ENCODE measurements around the gene MOB2.
"Not testable (repeated sequence)": the region's sequence is repeated elsewhere in the genome, so short reads cannot be mapped to it uniquely, and the experiment has no call there.

The MOB2 gene

DNA sequence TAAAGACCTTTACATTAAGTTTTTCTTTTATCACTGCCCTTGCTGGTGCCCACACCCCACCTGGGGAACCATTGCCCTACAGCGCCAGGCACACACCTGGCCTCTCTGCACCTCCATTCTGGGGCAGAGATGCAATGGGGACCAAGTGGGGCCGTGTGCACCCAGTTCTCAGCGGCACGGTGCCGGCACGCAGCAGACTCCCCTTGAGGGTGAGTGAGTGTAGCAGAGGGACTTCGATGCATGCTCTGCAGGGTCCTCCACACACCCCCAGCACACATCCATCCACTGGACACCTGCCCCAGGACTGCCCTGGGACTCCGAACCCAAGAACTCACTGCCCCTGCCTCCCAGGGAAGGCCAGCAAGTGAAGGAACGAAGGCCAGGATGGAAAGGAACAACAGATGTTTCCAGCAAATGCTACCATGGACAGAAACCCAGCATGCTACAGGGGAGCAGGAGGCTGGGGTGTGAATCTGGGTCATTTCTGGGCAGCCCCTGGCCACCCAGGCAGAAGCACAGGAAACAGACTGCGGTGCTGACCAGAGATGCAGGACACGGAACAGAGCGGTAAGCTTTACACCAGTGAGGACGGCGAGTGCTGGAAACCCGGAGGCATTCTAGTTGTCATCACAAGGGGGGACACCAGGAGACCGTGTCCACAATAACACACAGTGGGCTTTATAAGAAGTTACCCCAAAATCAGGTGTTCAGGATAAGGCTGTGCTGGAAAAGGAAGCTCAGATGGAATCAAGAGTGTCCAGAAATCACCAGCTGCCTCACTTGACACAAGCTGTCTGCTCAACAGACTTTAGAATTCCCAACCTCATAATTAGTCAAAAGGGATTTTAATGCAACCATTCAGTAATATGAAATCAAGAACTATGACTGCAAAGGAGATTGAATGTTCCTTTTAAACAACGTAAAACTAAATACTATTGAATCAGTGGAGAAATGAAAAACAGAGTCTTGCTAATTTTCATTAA lies 32.7 kb upstream of the MOB2 start:
- in situ Hi-C loops (cut with MboI; ENCODE audit: low sequenced_read_pairs), result no loop called here

DNA sequence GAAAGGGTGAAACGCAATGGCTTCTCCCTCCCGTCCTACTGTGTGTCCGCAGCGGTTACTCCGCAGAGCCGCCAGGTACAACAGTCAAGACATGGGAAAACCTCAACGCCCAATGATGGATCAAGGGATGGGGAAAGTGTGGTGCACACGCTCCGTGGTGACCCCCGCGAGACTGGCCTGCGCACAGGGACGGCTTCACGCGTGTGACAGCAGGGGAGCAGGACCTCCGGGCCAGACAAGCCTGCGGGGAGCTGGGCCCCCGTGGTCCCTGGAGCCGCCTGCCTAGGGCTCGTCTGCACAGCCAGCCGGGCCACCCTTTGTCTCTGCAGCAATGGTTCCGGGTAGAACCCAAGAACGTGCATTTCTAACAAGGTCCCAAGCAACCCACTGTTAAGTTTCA lies 31.7 kb upstream of the MOB2 start:
- in situ Hi-C loops (cut with MboI; ENCODE audit: low sequenced_read_pairs), result no loop called here

DNA sequence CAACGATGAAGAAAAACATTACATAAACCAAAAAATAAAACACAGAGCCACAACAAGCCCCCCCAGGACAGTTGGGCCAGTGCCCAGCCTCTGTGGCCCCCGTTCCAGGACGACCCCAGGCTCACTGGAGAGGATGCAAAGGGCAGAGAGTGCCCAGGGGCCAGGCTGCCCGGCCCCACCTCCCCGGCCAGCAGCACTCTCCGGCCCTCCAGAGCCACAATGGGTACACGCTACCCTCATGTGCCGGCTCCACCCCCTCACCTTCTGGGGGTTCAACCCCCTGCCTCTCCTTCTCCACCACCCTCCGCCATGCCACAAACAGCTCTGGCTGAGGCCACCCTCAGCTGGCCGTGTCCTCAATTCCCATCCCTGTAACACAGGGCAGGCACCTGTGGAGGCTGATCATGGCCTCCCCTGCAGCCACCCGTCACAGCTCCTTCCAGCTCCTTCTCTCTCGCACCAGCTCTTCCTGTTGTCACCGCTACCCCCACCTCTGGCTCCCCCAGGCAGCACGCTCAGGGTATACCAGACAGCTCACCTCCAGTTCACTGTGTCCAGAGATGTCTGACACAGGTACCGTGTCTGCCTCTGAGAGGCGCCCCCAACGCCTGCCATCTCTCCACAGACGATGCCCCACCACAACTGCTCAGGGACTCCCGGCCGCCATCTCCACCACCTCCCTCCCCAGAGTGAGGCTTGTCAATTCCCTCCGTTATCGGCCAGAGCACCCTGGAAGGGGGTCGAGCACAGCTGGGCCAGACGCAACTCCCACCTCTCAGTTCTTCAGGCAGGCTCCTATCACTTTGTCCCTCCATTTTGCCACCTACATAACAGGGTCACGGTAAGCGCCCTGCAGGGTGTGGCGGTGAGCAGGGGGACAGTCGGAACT lies 30.8 kb upstream of the MOB2 start:
- in situ Hi-C loops (cut with MboI; ENCODE audit: low sequenced_read_pairs), result no loop called here

DNA sequence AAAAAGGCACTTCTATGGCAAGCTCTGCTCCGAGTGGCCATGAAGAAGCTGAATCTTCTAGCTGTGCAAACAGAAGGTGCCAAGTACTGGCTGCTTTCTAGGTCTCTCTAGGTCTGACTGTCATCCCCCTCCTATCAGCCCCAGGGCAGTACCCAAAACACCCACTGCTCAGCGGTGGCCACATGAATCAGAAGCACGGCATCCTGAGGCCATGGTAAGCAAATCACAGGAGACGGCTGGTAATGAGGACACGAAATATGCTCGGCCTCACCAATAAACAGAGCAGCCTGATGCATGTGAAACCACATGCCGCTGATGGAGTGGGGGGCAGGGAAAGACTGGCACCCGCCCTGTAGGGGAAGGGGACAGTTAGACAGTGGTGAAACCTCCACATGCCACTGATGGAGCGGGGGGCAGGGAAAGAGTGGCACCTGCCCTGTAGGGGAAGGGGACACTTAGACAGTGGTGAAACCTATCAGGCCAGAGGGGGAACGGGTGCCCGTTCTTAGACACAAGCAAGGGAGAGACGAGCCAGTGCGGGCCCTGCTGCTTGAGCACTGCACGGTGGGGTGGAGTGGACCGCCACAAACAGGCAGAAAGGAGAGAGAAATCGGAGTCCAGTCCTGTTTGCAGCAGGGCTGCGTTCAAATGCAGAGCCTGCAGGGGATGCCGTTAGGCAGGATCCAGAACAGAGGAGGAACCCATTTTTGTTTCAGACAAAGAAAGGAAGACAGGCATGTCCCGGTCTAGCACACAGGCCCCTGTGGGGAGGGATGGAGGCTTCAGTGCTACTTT lies 29.9 kb upstream of the MOB2 start:
- in situ Hi-C loops (cut with MboI; ENCODE audit: low sequenced_read_pairs), result no loop called here

DNA sequence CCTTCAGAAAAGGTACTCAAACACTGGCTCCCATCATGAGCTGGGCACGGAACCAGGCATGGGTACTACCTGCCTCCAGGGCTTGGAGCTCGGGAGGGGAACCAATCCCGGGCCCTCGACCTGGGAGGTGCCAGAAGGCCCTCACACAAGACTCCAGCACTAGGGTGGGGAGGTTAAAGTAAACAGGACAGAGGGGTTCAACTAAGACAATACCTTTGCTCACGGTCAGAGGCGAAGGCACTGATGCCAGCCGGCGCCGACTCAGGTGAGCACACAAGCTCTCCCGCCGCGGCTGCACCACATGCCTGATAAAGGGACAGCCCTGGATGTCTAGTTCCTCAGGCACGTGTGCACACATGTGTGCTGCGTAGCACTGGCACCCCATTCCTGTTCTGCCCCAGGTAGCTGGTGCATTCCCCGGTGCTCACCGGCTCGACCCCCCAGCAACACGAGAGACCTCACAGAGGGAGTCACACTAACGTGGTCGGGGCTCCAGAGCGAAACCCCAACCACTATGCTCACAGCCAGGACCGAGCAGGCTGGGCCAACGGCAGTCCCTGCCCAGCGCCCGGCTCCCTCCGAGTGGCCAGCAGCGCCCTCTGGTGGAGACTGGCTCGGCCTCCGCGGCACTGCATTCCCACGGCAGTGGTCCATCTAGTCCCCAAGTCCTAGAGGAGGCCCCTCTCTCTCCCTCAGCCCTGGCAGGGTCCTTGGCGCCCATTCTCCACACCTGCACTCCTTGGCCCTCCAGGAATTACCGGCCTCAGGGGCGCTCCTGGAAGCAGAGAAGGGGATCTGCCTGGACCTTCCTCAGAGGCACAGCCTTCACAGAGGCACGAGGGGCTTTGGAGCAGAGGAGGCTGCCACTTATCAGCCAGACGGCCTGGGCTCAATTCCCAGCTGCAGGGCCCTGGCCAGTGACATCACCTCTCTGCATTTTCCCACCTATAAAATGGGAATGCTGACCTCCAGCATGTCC lies 28.8 kb upstream of the MOB2 start:
- in situ Hi-C loops (cut with MboI; ENCODE audit: low sequenced_read_pairs), result no loop called here

DNA sequence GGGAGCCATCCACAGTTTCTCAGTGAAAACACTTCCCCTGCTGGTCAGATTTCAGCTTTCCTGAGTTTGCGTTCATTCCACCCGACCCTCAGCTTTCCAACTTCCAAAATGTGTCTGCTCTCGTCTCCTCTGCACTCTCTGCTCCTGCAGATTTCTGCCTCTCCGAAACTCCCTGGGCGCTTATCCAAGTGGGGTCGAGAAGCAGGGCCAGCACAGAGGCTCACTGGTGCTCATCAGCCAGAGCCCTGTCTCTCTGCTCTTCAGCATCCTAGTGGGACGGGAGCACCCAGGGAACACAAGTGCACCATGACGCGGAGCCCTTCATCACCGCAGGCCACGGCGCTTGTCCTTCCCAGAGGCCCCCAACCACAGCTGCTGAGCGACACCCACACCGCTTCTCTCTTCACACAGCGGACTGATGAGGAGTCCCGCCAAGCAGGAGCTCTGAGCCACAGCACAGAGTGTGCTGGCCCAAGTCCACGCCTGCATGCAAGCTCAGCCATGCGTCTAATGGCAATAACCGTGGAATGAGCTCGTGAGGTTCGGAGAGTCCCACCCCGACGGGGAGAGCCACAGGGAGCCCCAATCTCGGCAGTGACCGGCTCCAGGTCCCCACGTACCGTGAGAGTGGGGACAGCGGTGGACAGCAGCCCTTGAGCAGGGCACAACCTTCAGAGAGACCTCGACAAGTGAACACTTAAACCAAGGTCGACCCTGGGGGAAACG lies 27.9 kb upstream of the MOB2 start:
- in situ Hi-C loops (cut with MboI; ENCODE audit: low sequenced_read_pairs), result no loop called here

DNA sequence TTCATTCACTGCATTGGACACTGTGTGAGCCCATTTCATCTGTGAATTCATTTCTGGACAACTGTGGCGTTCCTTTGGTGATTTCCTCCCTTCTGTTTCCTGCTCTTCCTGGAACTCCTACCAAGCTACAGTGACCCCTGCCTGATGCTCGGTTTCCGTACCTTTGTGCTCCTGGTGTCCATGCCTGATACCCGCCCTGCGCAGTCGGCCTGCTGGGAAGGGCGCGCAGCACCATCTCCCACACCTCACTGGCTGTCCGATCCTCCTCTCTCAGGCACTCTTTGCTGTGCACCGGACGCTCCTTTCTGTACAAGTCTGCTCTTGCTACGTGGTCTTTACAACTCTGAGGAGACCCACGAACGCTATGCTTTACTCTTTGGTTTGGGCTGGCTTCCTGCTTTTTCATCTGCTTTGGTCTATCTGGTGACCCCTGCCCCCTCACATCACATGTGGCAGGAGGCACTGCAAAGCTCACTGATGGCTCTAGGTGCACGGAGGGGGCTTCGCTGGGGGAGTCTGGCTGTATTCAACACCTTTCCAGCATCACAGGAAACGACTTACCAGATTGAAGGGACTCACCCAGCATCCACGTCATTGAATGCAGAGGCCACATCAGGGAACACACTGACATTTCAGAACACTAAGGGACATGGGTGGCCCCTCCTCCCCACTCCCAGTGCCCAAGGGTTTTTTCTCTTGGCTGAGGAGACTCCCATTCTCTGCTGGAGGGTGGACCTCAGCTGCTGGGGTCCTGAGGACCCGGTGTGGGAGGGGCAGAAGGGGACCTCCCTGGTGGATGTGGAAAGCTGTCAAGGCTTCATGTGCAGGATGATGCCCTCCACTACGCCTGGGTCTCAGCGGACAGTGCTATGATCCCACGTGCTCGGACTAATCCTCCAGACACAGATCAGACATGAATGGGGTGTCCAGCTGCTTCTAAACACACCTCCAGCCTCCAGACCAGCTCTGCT lies 27.0 kb upstream of the MOB2 start:
- in situ Hi-C loops (cut with MboI; ENCODE audit: low sequenced_read_pairs), result no loop called here

DNA sequence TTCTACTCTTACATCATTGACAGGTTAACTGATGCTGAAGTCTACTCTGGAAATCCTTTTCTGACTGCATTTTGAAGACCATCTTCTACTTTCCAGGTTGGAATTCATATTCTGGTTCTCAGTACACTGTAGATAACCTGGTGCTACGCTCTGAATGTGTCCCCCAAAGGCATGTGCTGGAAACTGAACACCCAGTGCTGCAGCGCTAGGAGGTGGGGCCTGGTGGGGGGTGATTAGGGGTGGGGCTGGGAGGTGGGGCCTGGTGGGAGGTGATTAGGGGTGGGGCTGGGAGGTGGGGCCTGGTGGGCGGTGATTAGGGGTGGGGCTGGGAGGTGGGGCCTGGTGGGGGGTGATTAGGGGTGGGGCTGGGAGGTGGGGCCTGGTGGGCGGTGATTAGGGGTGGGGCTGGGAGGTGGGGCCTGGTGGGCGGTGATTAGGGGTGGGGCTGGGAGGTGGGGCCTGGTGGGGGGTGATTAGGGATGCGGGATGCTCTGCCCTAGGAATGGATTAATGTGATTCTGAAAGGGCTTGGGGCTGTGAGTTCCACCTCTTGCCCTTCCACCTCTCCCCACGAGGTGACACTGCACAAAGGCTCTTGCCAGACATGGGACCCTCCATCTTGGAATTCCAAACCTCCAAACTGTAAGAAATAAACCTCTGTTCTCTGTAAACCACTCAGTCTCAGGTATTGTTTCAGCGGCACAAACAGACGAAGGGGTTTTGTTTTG lies 26.1 kb upstream of the MOB2 start:
- in situ Hi-C loops (cut with MboI; ENCODE audit: low sequenced_read_pairs), result not testable (repeated sequence)

DNA sequence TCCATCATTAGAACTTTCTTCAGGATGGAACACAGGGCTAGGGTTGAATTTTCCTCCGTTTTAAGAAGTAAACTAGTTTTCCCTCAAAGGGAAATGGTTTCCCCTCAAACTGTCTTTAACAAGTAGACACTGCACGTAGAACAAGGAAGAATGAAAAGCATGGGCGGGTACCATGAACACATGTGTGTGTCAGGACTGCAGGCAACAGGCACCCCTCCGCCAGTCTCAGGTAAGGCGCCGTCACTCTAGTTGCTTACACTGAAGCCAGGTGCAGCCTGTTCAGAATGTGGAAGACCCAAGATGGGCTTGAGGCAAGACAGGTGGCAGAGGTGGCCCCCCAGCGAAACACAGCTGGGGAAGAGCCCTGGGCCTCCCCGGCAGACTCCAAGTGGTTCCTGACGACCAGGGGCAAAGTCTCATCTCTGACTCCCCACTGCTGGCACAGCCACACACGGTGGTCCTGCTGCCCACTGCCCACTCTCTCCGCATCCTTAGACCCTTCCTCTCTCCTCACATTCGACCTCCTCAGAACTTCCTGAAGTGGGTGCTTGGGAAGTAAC lies 25.4 kb upstream of the MOB2 start:
- in situ Hi-C loops (cut with MboI; ENCODE audit: low sequenced_read_pairs), result no loop called here

DNA sequence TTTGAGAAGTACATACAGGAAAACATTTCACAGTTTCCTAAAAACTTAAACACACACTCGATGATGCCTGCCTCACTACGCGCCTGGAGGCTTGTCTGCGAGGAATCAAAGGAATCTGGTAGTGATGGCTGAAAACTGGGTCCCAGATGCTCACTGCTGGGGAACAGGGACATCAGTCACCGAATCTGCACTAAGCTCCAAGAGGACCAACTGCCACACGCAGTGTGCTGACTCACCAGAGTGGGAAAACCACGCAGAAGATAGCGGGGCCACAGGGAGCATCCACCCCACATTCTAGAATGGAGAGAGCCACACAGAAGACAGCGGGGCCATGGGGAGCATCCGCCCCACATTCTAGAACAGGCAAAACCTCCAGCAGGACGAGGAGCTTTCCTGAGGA lies 24.3 kb upstream of the MOB2 start:
- in situ Hi-C loops (cut with MboI; ENCODE audit: low sequenced_read_pairs), result no loop called here

DNA sequence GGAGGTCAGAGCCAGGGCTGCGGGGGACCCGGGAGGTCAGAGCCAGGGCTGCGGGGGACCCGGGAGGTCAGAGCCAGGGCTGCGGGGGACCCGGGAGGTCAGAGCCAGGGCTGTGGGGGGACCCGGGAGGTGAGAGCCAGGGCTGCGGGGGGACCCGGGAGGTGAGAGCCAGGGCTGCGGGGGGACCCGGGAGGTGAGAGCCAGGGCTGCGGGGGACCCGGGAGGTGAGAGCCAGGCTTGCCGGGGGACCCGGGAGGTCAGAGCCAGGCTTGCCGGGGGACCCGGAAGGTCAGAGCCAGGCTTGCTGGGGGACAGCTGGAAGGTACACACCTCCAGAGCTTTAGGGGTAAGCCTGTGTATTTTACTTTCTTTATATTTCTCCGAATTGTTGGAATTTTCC lies 23.8 kb upstream of the MOB2 start:
- in situ Hi-C loops (cut with MboI; ENCODE audit: low sequenced_read_pairs), result not testable (repeated sequence)

DNA sequence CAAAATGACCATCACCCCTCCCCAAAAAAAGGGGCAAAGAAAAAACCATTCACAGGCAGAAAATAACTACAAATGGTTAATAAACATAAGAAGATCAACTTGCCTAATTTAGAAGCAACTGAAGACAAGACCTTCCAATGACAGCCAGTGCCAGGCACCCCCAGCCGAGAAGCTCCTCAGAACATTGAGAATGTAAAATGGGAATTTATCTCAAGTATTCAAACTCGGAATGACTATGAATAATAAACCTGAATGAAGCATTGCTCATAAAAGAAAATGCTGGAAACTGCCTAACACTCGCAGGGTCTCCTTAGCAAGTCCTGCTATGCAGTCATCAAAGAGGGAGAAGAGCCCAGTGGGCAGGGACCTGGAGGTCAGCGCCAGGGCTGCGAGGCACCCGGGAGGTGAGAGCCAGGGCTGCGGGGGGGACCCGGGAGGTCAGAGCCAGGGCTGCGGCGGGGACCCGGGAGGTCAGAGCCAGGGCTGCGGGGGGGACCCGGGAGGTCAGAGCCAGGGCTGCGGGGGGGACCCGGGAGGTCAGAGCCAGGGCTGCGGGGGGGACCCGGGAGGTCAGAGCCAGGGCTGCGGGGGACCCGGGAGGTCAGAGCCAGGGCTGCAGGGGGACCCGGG lies 23.2 kb upstream of the MOB2 start:
- in situ Hi-C loops (cut with MboI; ENCODE audit: low sequenced_read_pairs), result no loop called here

DNA sequence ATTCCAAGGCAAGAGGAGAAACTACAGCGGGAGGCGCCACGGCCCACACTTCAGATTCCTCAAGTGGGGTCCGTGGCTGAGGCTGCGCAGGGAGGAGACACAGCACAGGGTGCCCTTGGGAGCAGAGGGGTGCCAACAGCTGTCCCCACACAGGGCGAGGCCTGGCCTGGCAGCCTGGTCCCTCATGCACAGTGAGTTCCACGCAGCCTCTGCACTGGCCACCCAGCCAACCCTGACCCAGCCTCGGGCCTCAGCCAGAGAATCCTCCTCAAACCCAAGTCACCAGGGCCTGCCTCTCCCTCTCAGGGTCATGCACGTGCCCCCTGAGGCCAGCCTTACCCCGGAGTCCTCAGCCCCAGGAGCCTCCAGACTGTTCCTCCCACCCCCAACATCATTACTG lies 22.4 kb upstream of the MOB2 start:
- in situ Hi-C loops (cut with MboI; ENCODE audit: low sequenced_read_pairs), result no loop called here

DNA sequence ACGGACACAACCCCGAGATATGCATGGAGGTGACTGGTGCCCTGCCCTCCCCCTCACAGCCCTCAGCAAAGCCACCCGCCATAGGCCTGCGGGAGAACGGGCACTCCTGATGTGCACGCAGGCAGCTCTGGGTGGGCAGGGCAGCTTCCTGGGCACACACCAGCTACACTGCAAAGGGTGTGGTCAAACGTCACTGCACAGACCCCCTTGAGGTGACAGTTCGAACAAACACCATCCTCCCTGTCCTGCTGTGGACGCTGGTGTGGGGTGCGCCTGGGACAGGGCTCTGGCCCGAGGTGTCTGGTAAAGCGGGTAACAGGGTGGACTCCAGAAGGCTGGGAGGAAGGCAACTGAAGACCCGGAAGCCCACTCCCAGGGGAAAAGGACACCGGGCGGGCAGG lies 21.9 kb upstream of the MOB2 start:
- in situ Hi-C loops (cut with MboI; ENCODE audit: low sequenced_read_pairs), result no loop called here

DNA sequence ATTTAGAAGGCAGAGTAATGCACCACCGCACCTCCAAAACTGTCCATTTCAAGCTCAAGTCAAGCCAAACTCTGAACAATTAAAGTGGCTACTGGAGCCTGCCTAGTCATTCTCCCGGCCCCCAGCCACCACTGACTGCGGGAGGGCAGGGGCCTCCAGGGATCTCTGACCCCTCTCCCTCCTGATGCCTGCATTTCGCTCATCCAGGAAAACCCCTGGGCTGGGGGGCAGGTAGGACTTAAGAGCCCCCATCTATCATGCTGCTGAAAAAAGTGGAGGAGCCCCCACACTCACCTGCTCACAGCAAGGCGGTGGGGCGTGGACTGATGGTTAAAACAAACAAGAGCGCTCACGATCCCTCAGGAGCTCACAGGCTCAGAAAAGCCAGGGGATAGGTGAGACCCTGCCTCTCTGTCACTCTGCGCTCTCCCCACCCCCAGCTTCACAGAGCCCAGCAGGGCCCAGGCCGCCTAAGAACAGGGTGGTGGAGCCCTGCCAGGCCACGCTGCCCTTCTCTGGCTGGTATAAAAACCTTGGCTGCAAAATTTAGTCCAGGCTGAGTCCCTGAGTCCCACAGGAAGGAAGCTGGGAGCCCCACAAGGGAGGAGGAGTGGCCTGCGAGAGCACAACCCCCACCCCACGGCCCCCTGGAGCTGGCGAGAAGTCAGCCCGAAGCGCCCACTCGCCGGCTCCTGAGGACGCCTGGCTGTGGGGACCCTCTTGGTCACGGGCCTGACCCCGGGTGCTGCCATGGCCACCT lies 21.0 kb upstream of the MOB2 start:
- in situ Hi-C loops (cut with MboI; ENCODE audit: low sequenced_read_pairs), result no loop called here

DNA sequence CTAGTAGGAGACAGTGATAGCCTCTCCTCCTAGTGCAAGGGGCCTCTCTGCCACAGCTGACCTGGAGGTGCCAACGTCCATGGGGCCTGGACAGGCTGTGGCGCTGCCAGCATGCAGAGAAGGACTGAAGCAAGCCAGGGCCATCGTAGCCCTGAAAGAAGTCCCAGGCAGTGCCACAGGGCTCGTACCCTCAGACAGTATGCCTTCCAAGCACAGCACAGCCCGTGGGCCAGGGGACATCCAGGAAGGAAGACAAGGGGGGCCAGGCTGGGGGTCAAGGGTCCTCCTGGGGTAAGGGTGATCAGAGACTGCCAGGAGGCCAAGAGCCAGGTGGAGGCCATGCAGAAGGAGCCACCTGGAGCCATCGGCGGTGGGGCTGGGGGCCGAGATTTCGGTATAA lies 20.4 kb upstream of the MOB2 start:
- in situ Hi-C loops (cut with MboI; ENCODE audit: low sequenced_read_pairs), result no loop called here
